Raji (cell line): ENCODE measurements around the gene ADGRA3.

Experiments
- POLR2A ChIP-seq: IDR thresholded peaks from 2 replicates; pipeline ENCODE4 v1.6.1; 2011; ENCODE audit warnings: low read depth, low read length, control low read depth; ENCODE audit not compliant: insufficient read depth

The ADGRA3 gene

GRCh38 chr4:22398671-22399070 lies 117.2 kb downstream of the ADGRA3 start:
- no peak for TF ChIP-seq POLR2A

GRCh38 chr4:22391551-22391950 lies 124.3 kb downstream of the ADGRA3 start:
- TF ChIP-seq POLR2A: no peak

GRCh38 chr4:22389240-22389870 lies 126.5 kb downstream of the ADGRA3 start:
- no peak for TF ChIP-seq POLR2A

GRCh38 chr4:22385611-22386011 lies 130.3 kb downstream of the ADGRA3 start:
- no peak for TF ChIP-seq POLR2A

- no peak for TF ChIP-seq POLR2A
Measured at GRCh38 chr4:22384154-22384553, 131.7 kb downstream of the ADGRA3 start.

- no peak for TF ChIP-seq POLR2A
Measured at GRCh38 chr4:22372986-22373385, 142.9 kb downstream of the ADGRA3 start.

GRCh38 chr4:22369901-22370562 lies 145.8 kb downstream of the ADGRA3 start:
- TF ChIP-seq POLR2A: no peak

GRCh38 chr4:22363787-22364186 lies 152.1 kb downstream of the ADGRA3 start:
- TF ChIP-seq POLR2A: no peak

- TF ChIP-seq POLR2A: no peak
Measured at GRCh38 chr4:22363036-22363435, 152.8 kb downstream of the ADGRA3 start.

- TF ChIP-seq POLR2A: no peak
Measured at GRCh38 chr4:22356987-22357596, 158.8 kb downstream of the ADGRA3 start.

- TF ChIP-seq POLR2A: no peak
Measured at GRCh38 chr4:22348410-22348809, 167.5 kb downstream of the ADGRA3 start.

GRCh38 chr4:22345678-22346077 lies 170.2 kb downstream of the ADGRA3 start:
- TF ChIP-seq POLR2A: no peak

- no peak for TF ChIP-seq POLR2A
Measured at GRCh38 chr4:22345055-22345454, 170.8 kb downstream of the ADGRA3 start.

GRCh38 chr4:22343606-22344005 lies 172.3 kb downstream of the ADGRA3 start:
- no peak for TF ChIP-seq POLR2A

- no peak for TF ChIP-seq POLR2A
Measured at GRCh38 chr4:22339491-22339890, 176.4 kb downstream of the ADGRA3 start.

- TF ChIP-seq POLR2A: no peak
Measured at GRCh38 chr4:22338796-22339195, 177.1 kb downstream of the ADGRA3 start.
